Measurements from ENCODE around the gene EID2. TPM values are rescaled to one million over a fixed set of nuclear protein-coding genes. Genes with fewer than 3 reads are reported as not detected.

The EID2 gene
- total RNA-seq, 1 donor from 2014 or later, result 6.8 TPM

DNA sequence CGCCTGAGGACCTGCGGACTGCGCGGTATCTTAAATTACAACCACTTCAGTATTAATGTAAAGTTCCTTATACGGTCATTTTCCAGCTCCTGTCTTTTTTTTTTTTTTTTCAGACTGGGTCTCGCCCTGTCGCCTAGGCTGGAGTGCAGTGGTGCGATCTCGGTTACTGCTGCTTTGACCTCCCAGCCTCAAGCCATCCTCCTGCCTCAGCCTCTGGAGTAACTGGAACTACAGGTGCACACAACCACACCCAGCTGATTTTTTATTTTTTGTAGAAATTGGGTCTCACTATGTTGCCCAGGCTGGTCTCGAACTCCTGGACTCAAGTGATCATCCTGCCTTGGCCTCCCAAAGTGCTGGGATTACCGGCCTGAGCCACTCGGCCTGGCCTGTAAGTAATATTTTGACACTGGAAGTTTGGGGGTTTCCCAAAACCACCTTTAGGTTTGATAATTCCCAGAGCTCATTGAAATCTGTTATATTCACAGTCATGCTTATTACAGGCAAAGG is 6.9 kb downstream of the EID2 start:
- Histone ChIP-seq H3K4me3 (ENCODE audit: low read depth, low read length) (no peak overlapping the region), H3K27me3 (ENCODE audit: control insufficient read depth, insufficient read depth, low read length) (no peaks in the 10 kb centered on the region), H3K36me3 (ENCODE audit: control insufficient read depth, insufficient read depth, low read length) (no peaks in the 10 kb centered on the region)
- TF ChIP-seq, protein P1, sequence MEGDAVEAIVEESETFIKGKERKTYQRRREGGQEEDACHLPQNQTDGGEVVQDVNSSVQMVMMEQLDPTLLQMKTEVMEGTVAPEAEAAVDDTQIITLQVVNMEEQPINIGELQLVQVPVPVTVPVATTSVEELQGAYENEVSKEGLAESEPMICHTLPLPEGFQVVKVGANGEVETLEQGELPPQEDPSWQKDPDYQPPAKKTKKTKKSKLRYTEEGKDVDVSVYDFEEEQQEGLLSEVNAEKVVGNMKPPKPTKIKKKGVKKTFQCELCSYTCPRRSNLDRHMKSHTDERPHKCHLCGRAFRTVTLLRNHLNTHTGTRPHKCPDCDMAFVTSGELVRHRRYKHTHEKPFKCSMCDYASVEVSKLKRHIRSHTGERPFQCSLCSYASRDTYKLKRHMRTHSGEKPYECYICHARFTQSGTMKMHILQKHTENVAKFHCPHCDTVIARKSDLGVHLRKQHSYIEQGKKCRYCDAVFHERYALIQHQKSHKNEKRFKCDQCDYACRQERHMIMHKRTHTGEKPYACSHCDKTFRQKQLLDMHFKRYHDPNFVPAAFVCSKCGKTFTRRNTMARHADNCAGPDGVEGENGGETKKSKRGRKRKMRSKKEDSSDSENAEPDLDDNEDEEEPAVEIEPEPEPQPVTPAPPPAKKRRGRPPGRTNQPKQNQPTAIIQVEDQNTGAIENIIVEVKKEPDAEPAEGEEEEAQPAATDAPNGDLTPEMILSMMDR (IDR thresholded peaks at IDR 0.05; ENCODE audit: insufficient read depth, low read length, severe bottlenecking), result no peak
- DNase-seq (ENCODE audit: low read depth) (no peak), FAIRE-seq (no peak)

DNA sequence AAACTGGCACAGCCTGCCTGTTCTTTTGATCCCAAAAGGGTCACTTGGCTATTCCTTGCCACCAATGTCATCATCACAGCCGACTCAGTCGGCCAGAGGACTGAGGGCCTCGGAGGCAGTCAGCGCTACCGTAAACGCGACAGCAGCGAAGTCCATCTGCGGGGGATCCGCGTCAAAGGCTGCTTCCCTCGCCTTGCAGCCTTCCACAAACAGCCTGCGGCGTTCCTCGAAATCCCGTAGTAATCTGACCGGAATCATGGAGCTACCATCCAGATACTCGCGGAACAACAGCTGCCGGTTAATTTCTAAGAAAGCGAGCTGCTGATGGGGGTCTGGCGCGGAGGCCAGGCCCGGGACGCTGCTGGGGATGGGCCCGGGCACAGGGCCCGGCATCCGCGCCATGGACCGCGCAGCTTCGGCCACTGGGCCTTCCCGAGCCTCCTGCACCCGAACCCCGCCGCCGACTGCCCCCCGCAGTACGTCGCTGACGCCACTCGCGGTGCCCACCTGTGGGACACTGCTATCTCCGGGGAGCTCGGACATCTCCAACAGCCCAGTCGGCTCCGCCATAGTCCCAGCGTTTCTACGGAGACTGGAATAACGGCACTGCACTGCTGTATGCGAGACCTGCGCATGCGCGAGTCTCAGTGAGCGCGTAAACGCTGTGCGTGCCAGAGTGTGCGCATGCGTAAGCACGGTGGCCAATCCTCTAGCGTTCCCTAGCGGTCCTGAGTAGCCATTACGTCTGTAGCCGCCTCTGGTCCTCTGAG is 7.5 kb downstream of the EID2 start, which contains the start of gene EID2B:
Gene EID2B (minus strand): TSS at position 620 of the 770 bp plus-strand sequence. CDS start 50 bp downstream, at position 570.
- peak; percentile 72 for FAIRE-seq
- TF ChIP-seq, protein P1 (IDR thresholded peaks at IDR 0.05; ENCODE audit: insufficient read depth, low read length, severe bottlenecking), result peak; percentile 96
- Histone ChIP-seq H3K4me3 (ENCODE audit: low read depth, low read length) (peak within 1 kb of the TSS; percentile 78), H3K27me3 (ENCODE audit: control insufficient read depth, insufficient read depth, low read length) (no peaks in the 10 kb centered on the region), H3K36me3 (ENCODE audit: control insufficient read depth, insufficient read depth, low read length) (no peaks in the 10 kb centered on the region)
- DNase-seq (ENCODE audit: low read depth), result peak; percentile 89

DNA sequence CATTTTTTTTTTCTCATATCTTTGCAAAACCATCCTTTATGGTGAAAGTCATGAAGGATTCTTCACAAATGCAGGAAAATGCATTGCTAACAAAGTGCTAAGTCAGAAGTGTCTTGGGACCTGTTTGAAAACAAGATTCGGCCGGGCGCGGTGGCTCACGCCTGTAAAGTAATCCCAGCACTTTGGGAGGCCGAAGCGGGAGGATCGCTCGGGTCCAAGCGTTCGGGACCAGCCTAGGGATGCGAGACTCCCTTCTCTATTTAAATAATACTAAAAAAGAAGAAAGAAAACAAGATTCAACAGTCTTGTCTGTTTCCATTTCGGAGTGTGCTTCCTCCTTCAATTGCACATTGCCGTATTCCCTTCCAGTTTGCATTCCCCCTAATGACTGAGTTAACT is 8.1 kb downstream of the EID2 start:
- Histone ChIP-seq H3K27me3 (ENCODE audit: control insufficient read depth, insufficient read depth, low read length) (no peaks in the 10 kb centered on the region), H3K4me3 (ENCODE audit: low read depth, low read length) (peak overlapping the region; percentile 78), H3K36me3 (ENCODE audit: control insufficient read depth, insufficient read depth, low read length) (no peaks in the 10 kb centered on the region)
- TF ChIP-seq, protein P1 (IDR thresholded peaks at IDR 0.05; ENCODE audit: insufficient read depth, low read length, severe bottlenecking), result no peak
- FAIRE-seq (no peak), DNase-seq (ENCODE audit: low read depth) (peak; percentile 6)

DNA sequence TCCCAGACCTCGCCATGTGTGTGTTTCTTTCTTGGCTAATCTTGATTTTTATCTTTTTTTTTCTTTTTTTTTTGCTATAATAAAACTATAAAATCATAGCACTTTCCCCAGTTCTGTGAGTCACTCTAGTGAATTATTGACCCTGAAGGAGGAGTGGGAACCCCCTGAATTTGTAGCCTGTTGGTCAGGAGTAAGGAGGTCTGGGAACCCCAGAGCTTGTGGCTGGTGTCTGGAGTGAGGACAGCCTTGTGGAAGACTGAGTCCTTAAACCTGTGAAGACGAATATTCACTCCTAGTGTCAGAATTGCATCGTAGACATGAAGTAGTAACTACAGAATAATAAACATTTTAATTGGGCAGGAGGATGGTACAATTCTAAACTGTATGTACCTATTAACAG is 14.8 kb downstream of the EID2 start:
- TF ChIP-seq, protein P1 (IDR thresholded peaks at IDR 0.05; ENCODE audit: insufficient read depth, low read length, severe bottlenecking), result no peak
- Histone ChIP-seq H3K36me3 (ENCODE audit: control insufficient read depth, insufficient read depth, low read length) (no peaks in the 10 kb centered on the region), H3K4me3 (ENCODE audit: low read depth, low read length) (no peak overlapping the region), H3K27me3 (ENCODE audit: control insufficient read depth, insufficient read depth, low read length) (no peaks in the 10 kb centered on the region)
- DNase-seq (ENCODE audit: low read depth), result no peak
- no peak for FAIRE-seq

DNA sequence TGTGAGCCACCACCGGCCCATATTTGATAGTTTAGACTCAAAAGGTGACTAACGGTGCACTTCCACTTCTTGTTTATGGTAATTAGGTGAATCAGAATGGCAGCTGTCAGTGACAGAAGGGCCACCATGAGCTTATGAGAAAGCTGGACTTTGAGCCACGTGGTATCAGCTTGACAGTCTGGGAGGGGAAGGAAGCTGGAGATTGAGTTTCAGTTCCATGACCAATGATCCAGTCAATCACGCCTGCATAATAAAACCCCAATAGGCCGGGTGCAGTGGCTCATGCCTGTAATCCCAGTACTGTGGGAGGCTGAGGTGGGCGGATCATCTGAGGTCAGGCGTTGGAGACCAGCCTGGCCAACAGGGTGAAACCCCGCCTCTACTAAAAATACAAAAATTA is 15.5 kb downstream of the EID2 start:
- FAIRE-seq (no peak), DNase-seq (ENCODE audit: low read depth) (no peak)
- Histone ChIP-seq H3K4me3 (ENCODE audit: low read depth, low read length) (no peak overlapping the region), H3K27me3 (ENCODE audit: control insufficient read depth, insufficient read depth, low read length) (no peaks in the 10 kb centered on the region), H3K36me3 (ENCODE audit: control insufficient read depth, insufficient read depth, low read length) (no peaks in the 10 kb centered on the region)
- TF ChIP-seq, protein P1 (IDR thresholded peaks at IDR 0.05; ENCODE audit: insufficient read depth, low read length, severe bottlenecking), result no peak

All from bronchial epithelial cell (primary cell).